ENCODE results near the gene CDYL.

CDYL gene

DNA sequence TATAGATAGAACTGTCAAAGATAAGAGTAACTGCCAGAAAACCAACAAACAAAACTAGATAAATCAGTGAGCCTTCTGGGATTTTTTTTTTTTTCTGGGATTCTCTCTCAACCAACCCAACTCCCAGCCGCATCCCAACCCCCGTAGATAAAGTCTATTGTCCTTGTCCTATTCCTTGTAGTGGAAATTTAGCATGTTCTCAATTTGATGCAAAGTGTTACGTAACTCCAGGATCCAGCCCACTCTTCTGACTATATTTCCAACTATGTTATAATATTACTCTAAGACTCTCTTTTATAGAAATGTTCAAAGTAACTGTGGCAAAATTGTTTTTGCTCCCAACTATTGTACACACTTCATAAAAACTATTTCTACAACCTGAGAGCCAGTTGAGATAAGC, 15.4 kb upstream of the CDYL start:
- DNase-seq (ENCODE audit: low spot score) = no peak
- Histone ChIP-seq H2AK5ac (ENCODE audit: low read depth, low read length) (no peak overlapping the region), H3K23ac (ENCODE audit: low read depth, low read length, poor library complexity) (no peak overlapping the region), H2BK120ac (ENCODE audit: low read depth, low read length) (no peak overlapping the region), H3K18ac (ENCODE audit: low read length) (no peak overlapping the region), H4K8ac (ENCODE audit: low read depth, low read length) (no peak overlapping the region), H3K9me3 (replicated peaks in 1 of 2; ENCODE audit: control insufficient read depth in 2 of 2, insufficient read depth in 1 of 2, low read depth in 1 of 2, low read length in 2 of 2) (peaks cover 2 to 4% of the 10 kb centered on the region in 2 donors), H3K14ac (ENCODE audit: low read length) (no peak overlapping the region), H4K91ac (ENCODE audit: low read depth, low read length, poor library complexity) (no peak overlapping the region), H3K36me3 (replicated peaks in 1 of 2; ENCODE audit: control insufficient read depth in 2 of 2, insufficient read depth in 2 of 2, low read length in 2 of 2) (no peaks in the 10 kb centered on the region), H3K27ac (replicated peaks; ENCODE audit: low read length) (no peak overlapping the region), H2BK12ac (ENCODE audit: low read length) (no peak overlapping the region), H3K4ac (ENCODE audit: low read length) (no peak overlapping the region), H2BK15ac (ENCODE audit: low read length) (no peak overlapping the region), H3K27me3 (ENCODE audit: control insufficient read depth in 3 of 3, insufficient read depth in 3 of 3, low read depth in 1 of 3, low read length in 3 of 3) (no peaks in the 10 kb centered on the region), H2BK5ac (ENCODE audit: low read length) (no peak overlapping the region), H2AFZ (ENCODE audit: low read length) (no peak overlapping the region), H3K4me2 (ENCODE audit: insufficient read depth, low read length, poor library complexity, severe bottlenecking) (no peak overlapping the region), H3K9ac (ENCODE audit: low read depth, low read length, poor library complexity) (no peak overlapping the region), H3K79me1 (ENCODE audit: low read depth, low read length) (no peaks in the 10 kb centered on the region), H3K4me1 (ENCODE audit: control insufficient read depth in 2 of 2, insufficient read depth in 1 of 2, low read depth in 1 of 2, low read length in 2 of 2) (peaks cover 0 to 4% of the 10 kb centered on the region in 2 donors), H3K4me3 (ENCODE audit: low read length in 2 of 2) (no peak overlapping the region)
- WGBS, 2 donors (ENCODE audit: extremely low coverage in 2 of 2, insufficient read length in 2 of 2, insufficient replicate concordance in 1 of 2) = no CpG with 5 or more reads among the region's 3 CpGs

DNA sequence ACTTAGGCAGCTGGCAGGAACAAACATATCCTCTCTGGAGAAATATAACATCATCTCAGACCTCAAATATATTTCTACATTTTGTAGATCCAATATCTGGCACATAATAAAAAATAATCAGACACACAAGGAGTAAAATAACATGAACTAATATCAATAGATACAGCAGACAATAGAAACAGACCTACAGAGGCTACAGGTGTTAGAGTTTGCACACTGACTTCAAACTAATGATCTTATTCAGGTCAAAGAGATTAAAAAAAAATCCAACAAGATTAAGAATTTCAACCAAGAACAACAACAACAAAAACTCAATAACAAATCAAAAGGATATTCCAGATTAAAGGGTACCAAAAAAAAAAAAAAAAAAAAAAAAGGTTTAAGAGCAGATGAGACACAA, 13.9 kb upstream of the CDYL start:
- Histone ChIP-seq H3K4me3 (ENCODE audit: low read length in 2 of 2) (no peak overlapping the region), H3K18ac (ENCODE audit: low read length) (no peak overlapping the region)

DNA sequence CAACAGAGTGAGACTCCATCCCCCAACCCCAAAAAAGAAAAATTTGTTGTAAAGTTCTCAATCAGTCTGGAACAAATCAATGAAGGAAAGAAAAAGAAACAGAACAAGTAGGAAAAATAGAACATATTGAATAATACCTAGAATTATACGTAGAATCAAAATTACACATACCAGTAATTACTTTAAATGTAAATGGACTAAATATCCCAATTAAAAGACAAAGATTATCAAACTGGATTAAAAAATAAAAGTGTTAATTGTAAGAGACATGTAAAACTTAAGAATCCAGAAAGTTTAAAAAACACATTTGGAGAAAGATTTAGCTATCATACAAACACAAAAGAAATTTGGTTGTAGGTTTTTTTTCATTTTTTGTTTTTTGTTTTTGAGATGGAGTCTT, 12.3 kb upstream of the CDYL start:
- H3K14ac ChIP-seq (ENCODE audit: low read length) = no peak overlapping the region
- H3K23ac ChIP-seq (ENCODE audit: low read depth, low read length, poor library complexity) = no peak overlapping the region
- peaks cover 2 to 4% of the 10 kb centered on the region in 2 donors for H3K9me3 ChIP-seq (replicated peaks in 1 of 2; ENCODE audit: control insufficient read depth in 2 of 2, insufficient read depth in 1 of 2, low read depth in 1 of 2, low read length in 2 of 2)
- no CpG with 5 or more reads among the region's 1 CpG for WGBS, 2 donors (ENCODE audit: extremely low coverage in 2 of 2, insufficient read length in 2 of 2, insufficient replicate concordance in 1 of 2)
- H2AFZ ChIP-seq (ENCODE audit: low read length) = no peak overlapping the region
- no peaks in the 10 kb centered on the region for H3K27me3 ChIP-seq (ENCODE audit: control insufficient read depth in 3 of 3, insufficient read depth in 3 of 3, low read depth in 1 of 3, low read length in 3 of 3)
- no peaks in the 10 kb centered on the region for H3K79me1 ChIP-seq (ENCODE audit: low read depth, low read length)
- H3K36me3 ChIP-seq (replicated peaks in 1 of 2; ENCODE audit: control insufficient read depth in 2 of 2, insufficient read depth in 2 of 2, low read length in 2 of 2) = no peaks in the 10 kb centered on the region
- H4K91ac ChIP-seq (ENCODE audit: low read depth, low read length, poor library complexity) = no peak overlapping the region
- no peak overlapping the region for H3K9ac ChIP-seq (ENCODE audit: low read depth, low read length, poor library complexity)
- no peak overlapping the region for H3K18ac ChIP-seq (ENCODE audit: low read length)
- H2AK5ac ChIP-seq (ENCODE audit: low read depth, low read length) = no peak overlapping the region
- no peak overlapping the region for H2BK120ac ChIP-seq (ENCODE audit: low read depth, low read length)
- H3K4ac ChIP-seq (ENCODE audit: low read length) = no peak overlapping the region
- H3K4me3 ChIP-seq (ENCODE audit: low read length in 2 of 2) = no peak overlapping the region
- H3K4me1 ChIP-seq (ENCODE audit: control insufficient read depth in 2 of 2, insufficient read depth in 1 of 2, low read depth in 1 of 2, low read length in 2 of 2) = peaks cover 0 to 4% of the 10 kb centered on the region in 2 donors
- H3K4me2 ChIP-seq (ENCODE audit: insufficient read depth, low read length, poor library complexity, severe bottlenecking) = no peak overlapping the region
- H3K27ac ChIP-seq (replicated peaks; ENCODE audit: low read length) = no peak overlapping the region
- H2BK15ac ChIP-seq (ENCODE audit: low read length) = no peak overlapping the region
- DNase-seq (ENCODE audit: low spot score) = no peak
- no peak overlapping the region for H4K8ac ChIP-seq (ENCODE audit: low read depth, low read length)
- no peak overlapping the region for H2BK12ac ChIP-seq (ENCODE audit: low read length)
- no peak overlapping the region for H2BK5ac ChIP-seq (ENCODE audit: low read length)

More for the DNA sequence above, 13.9 kb upstream of the CDYL start:
- Histone ChIP-seq H3K4me1 (ENCODE audit: control insufficient read depth in 2 of 2, insufficient read depth in 1 of 2, low read depth in 1 of 2, low read length in 2 of 2) (peaks cover 0 to 4% of the 10 kb centered on the region in 2 donors), H3K23ac (ENCODE audit: low read depth, low read length, poor library complexity) (no peak overlapping the region), H3K4ac (ENCODE audit: low read length) (no peak overlapping the region), H3K36me3 (replicated peaks in 1 of 2; ENCODE audit: control insufficient read depth in 2 of 2, insufficient read depth in 2 of 2, low read length in 2 of 2) (no peaks in the 10 kb centered on the region), H2BK120ac (ENCODE audit: low read depth, low read length) (no peak overlapping the region), H2BK15ac (ENCODE audit: low read length) (no peak overlapping the region), H2BK5ac (ENCODE audit: low read length) (no peak overlapping the region), H3K27me3 (ENCODE audit: control insufficient read depth in 3 of 3, insufficient read depth in 3 of 3, low read depth in 1 of 3, low read length in 3 of 3) (no peaks in the 10 kb centered on the region), H2AFZ (ENCODE audit: low read length) (no peak overlapping the region), H2BK12ac (ENCODE audit: low read length) (no peak overlapping the region), H4K91ac (ENCODE audit: low read depth, low read length, poor library complexity) (no peak overlapping the region), H2AK5ac (ENCODE audit: low read depth, low read length) (no peak overlapping the region), H3K14ac (ENCODE audit: low read length) (no peak overlapping the region), H4K8ac (ENCODE audit: low read depth, low read length) (no peak overlapping the region), H3K9ac (ENCODE audit: low read depth, low read length, poor library complexity) (no peak overlapping the region), H3K4me2 (ENCODE audit: insufficient read depth, low read length, poor library complexity, severe bottlenecking) (no peak overlapping the region), H3K79me1 (ENCODE audit: low read depth, low read length) (no peaks in the 10 kb centered on the region), H3K27ac (replicated peaks; ENCODE audit: low read length) (no peak overlapping the region), H3K9me3 (replicated peaks in 1 of 2; ENCODE audit: control insufficient read depth in 2 of 2, insufficient read depth in 1 of 2, low read depth in 1 of 2, low read length in 2 of 2) (peaks cover 2 to 4% of the 10 kb centered on the region in 2 donors)
- DNase-seq (ENCODE audit: low spot score) = no peak

DNA sequence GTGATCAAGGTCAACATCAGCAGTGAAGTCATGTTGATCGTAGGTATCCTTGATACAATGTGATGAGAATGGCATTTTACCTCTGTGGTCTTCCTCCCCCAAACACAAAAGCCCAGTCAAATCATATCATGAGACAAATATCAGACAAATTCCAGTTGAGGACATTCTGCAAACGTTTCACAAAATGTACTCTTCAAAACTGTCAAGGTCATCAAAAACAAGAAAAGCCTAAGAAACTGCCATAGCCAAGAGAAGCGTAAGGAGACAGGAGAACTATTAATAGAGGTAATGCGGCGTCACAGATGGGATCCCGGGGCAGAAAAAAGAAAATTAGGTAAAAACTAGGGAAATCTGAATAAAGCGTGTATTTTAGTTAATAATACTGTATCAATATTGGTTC, 7.4 kb upstream of the CDYL start:
- no CpG with 5 or more reads among the region's 7 CpGs for WGBS, 2 donors (ENCODE audit: extremely low coverage in 2 of 2, insufficient read length in 2 of 2, insufficient replicate concordance in 1 of 2)
- Histone ChIP-seq H4K91ac (ENCODE audit: low read depth, low read length, poor library complexity) (no peak overlapping the region), H2AK5ac (ENCODE audit: low read depth, low read length) (no peak overlapping the region), H3K4me1 (ENCODE audit: control insufficient read depth in 2 of 2, insufficient read depth in 1 of 2, low read depth in 1 of 2, low read length in 2 of 2) (no peaks in the 10 kb centered on the region), H3K4me2 (ENCODE audit: insufficient read depth, low read length, poor library complexity, severe bottlenecking) (no peak overlapping the region), H2BK120ac (ENCODE audit: low read depth, low read length) (no peak overlapping the region), H3K27ac (replicated peaks; ENCODE audit: low read length) (no peak overlapping the region), H3K79me1 (ENCODE audit: low read depth, low read length) (no peaks in the 10 kb centered on the region), H3K4me3 (ENCODE audit: low read length in 2 of 2) (no peak overlapping the region), H2AFZ (ENCODE audit: low read length) (no peak overlapping the region), H3K36me3 (replicated peaks in 1 of 2; ENCODE audit: control insufficient read depth in 2 of 2, insufficient read depth in 2 of 2, low read length in 2 of 2) (no peaks in the 10 kb centered on the region), H4K8ac (ENCODE audit: low read depth, low read length) (no peak overlapping the region), H3K9ac (ENCODE audit: low read depth, low read length, poor library complexity) (no peak overlapping the region), H2BK15ac (ENCODE audit: low read length) (no peak overlapping the region), H3K27me3 (ENCODE audit: control insufficient read depth in 3 of 3, insufficient read depth in 3 of 3, low read depth in 1 of 3, low read length in 3 of 3) (peaks cover 0 to 22% (median under 1%) of the 10 kb centered on the region in 3 experiments), H3K14ac (ENCODE audit: low read length) (no peak overlapping the region), H2BK12ac (ENCODE audit: low read length) (no peak overlapping the region), H3K9me3 (replicated peaks in 1 of 2; ENCODE audit: control insufficient read depth in 2 of 2, insufficient read depth in 1 of 2, low read depth in 1 of 2, low read length in 2 of 2) (no peaks in the 10 kb centered on the region), H3K18ac (ENCODE audit: low read length) (no peak overlapping the region), H3K4ac (ENCODE audit: low read length) (no peak overlapping the region), H2BK5ac (ENCODE audit: low read length) (no peak overlapping the region), H3K23ac (ENCODE audit: low read depth, low read length, poor library complexity) (no peak overlapping the region)
- DNase-seq (ENCODE audit: low spot score) = no peak

Measured in neuronal stem cell (in vitro differentiated cells).